Left lung (tissue), 10 donors: Measurements from ENCODE around the gene ARMC5. TPM values are rescaled to one million over a fixed set of nuclear protein-coding genes. Genes with fewer than 3 reads are reported as not detected.

ENCODE experiments used
- ATAC-seq: fragments of 200-7000 bp; cut with Tn5 transposase; one replicate; pipeline ENCODE4 v1.9.1; 2020; ENCODE audit warnings: moderate library complexity
- DNase-seq, 4 donors: peaks; one replicate each; pipeline ENCODE4 v3.0.0-alpha.2; 2013 to 2020
- H3K27ac ChIP-seq, 2 donors: fragments of 200-600 bp; sonication (generic) in 1 of 2; one replicate each; pipeline versions ENCODE4 v1.5.0 to v1.8.0; 2020 to 2021
- H3K27me3 ChIP-seq, 2 donors: fragments of 200-600 bp; sonication (generic) in 1 of 2; one replicate each; pipeline versions ENCODE4 v1.5.0 to v1.8.0; 2020 to 2021
- H3K36me3 ChIP-seq, 2 donors: fragments of 200-600 bp; sonication (generic) in 1 of 2; one replicate each; pipeline versions ENCODE4 v1.5.0 to v1.8.0; 2020 to 2021
- H3K4me1 ChIP-seq, 2 donors: fragments of 200-600 bp; one replicate each; pipeline ENCODE4 v1.8.0; 2021
- H3K4me3 ChIP-seq, 2 donors: fragments of 200-600 bp; sonication (generic) in 1 of 2; one replicate each; pipeline versions ENCODE4 v1.5.0 to v1.8.0; 2020 to 2021; ENCODE audit warnings: mild to moderate bottlenecking in 1 of 2
- H3K9me3 ChIP-seq, 2 donors: fragments of 200-600 bp; sonication (generic) in 1 of 2; one replicate each; pipeline versions ENCODE4 v1.5.0 to v1.8.0; 2020 to 2021
- CTCF ChIP-seq, 2 donors: fragments of 200-600 bp; sonication (generic) in 1 of 2; IDR thresholded peaks; one replicate each; pipeline versions ENCODE4 v1.5.0 to v1.8.0; 2021; ENCODE audit warnings: antibody characterized with exemption in 2 of 2
- intact Hi-C, 2 donors: fragments of 100-400 bp; cut with DNase I; formaldehyde crosslinking; loops; one replicate each; pipeline versions ENCODE4 v1.11.2 to v1.14.2; 2022
- polyA plus RNA-seq, 6 donors: library from polyadenylated mRNA; unstranded; fragments of 120-200 nt; gene quantifications; one replicate each; pipeline ENCODE4 v1.2.1, GENCODE V29; 2013; ENCODE audit not compliant: insufficient read length in 6 of 6
- total RNA-seq, 2 donors: library from RNA; stranded (reverse); fragmentation: NEBNext Ultra II Directional; extraction: Animal tissue kit (Norgen Biotek cat#: 25700); gene quantifications; one replicate each; pipeline ENCODE4 v1.2.1, GENCODE V29; 2021
- donor health status: DM: no; HTN: yes; CAD: no.
- donor health status: DM: no; HTN: no; CAD: no.

ARMC5 gene
- total and polyA plus RNA-seq, 8 donors = 8.5 to 14.8 (median 10.4) TPM

DNA sequence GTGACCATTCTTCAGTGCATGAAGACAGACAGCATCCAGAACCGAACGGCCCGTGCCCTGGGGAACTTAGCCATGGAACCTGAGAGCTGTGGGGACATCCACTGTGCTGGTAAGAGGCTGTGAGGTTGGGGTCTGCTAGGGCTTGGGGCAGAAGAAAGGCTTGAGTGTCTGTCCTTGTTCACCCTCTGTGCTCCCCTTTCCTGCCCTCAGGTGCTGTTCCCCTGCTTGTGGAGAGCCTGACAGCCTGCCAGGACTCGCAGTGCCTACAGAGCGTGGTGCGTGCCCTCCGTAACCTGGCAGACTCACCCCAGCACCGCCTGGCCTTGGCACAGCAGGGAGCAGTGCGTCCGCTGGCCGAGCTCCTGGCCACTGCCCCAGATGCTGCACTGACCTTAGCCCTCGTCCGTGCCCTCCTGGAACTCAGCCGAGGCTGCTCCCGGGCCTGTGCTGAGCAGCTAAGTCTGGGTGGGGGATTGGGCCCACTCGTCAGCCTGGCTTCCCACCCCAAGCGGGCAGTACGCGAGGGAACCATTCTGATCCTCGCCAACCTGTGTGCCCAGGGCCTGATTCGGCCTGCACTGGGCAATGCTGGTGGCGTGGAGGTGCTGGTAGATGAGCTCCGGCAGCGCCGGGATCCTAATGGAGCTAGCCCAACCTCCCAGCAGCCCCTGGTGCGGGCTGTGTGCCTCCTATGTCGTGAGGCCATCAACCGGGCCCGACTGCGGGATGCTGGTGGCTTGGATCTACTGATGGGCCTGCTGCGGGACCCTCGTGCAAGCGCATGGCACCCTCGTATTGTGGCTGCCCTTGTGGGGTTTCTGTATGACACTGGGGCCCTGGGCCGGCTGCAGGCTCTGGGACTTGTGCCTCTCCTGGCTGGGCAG is 2.9 kb downstream of the ARMC5 start:
- Histone ChIP-seq H3K4me1 (peaks cover 14 to 32% of the 10 kb centered on the region in 2 donors), H3K36me3 (peaks cover 0 to 55% of the 10 kb centered on the region in 2 donors), H3K4me3 (no peak overlapping the region), H3K27me3 (no peaks in the 10 kb centered on the region), H3K27ac (no peak overlapping the region), H3K9me3 (no peaks in the 10 kb centered on the region)
- no peak for TF ChIP-seq CTCF (IDR thresholded peaks at IDR 0.05)
- intact Hi-C loops = no loop called here
- no peak for DNase-seq
- ATAC-seq = no peak

- ATAC-seq = no peak
- no peak for TF ChIP-seq CTCF (IDR thresholded peaks at IDR 0.05)
- intact Hi-C loops = no loop called here
Measured at GRCh38 chr16:31464348-31464769, 5.1 kb downstream of the ARMC5 start.

DNA sequence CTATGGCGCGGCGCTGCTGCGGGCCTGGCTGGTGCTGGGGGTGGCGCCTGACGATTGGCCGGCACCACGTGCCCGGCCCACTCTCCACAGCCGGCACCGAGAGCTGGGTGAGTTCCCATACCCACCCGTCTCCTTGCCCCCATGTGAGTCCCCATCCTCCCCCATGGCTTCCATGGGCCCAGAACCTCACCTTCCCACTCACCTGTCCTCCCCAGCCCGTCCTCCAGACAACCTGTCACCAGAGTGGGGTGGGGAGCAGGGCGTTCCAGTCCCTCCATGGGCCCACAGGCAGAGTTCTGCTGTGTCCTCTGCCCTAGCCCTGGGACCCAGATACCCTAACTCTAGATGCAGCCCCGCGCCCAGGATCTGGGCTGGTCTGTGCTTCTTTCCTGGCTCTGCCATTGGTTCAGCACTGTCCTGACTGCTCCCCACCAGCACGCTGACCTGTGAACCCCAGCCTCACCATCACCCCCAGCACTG is 5.5 kb downstream of the ARMC5 start:
- H3K4me1 ChIP-seq = peaks cover 6 to 23% of the 10 kb centered on the region in 2 donors
- no peak for TF ChIP-seq CTCF (IDR thresholded peaks at IDR 0.05)
- H3K36me3 ChIP-seq = peaks cover 0 to 57% of the 10 kb centered on the region in 2 donors
- no peak for ATAC-seq
- DNase-seq = no peak
- no peaks in the 10 kb centered on the region for H3K27me3 ChIP-seq
- H3K4me3 ChIP-seq = no peak overlapping the region
- no peaks in the 10 kb centered on the region for H3K9me3 ChIP-seq
- intact Hi-C loops = no loop called here
- H3K27ac ChIP-seq = no peak overlapping the region

More at GRCh38 chr16:31464348-31464769, 5.1 kb downstream of the ARMC5 start:
- H3K27ac ChIP-seq = no peak overlapping the region
- no peak overlapping the region for H3K4me3 ChIP-seq
- H3K9me3 ChIP-seq = no peaks in the 10 kb centered on the region
- H3K27me3 ChIP-seq = no peaks in the 10 kb centered on the region
- DNase-seq = peak in 1 of 4 donors; percentile 81
- H3K4me1 ChIP-seq = peaks cover 6 to 23% of the 10 kb centered on the region in 2 donors
- peaks cover 0 to 57% of the 10 kb centered on the region in 2 donors for H3K36me3 ChIP-seq

DNA sequence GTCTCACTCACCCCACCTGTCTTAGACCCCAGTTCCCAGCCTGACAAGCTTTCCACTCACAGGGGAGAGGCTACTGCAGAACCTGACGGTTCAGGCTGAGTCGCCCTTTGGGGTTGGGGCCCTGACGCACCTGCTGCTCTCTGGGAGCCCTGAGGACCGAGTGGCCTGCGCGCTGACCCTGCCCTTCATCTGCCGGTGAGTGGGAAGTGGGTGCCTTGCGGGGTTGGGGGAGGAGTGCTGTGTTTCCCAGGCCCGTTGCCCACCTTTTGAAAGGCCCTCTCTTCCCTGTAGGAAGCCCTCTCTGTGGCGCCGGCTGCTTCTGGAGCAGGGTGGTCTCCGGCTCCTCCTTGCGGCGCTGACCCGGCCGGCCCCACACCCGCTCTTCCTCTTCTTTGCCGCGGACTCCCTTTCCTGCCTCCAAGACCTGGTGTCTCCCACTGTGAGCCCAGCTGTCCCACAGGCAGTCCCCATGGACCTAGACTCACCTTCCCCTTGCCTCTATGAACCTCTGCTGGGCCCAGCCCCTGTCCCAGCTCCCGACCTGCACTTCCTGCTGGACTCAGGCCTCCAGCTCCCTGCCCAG is 6.6 kb downstream of the ARMC5 start:
- no peak for TF ChIP-seq CTCF (IDR thresholded peaks at IDR 0.05)
- Histone ChIP-seq H3K27me3 (no peaks in the 10 kb centered on the region), H3K4me3 (no peak overlapping the region), H3K9me3 (no peaks in the 10 kb centered on the region), H3K36me3 (peaks cover 0 to 57% of the 10 kb centered on the region in 2 donors), H3K4me1 (peaks cover 0 to 13% of the 10 kb centered on the region in 2 donors), H3K27ac (no peak overlapping the region)
- ATAC-seq (no peak), DNase-seq (no peak)
- intact Hi-C loops = no loop called here

- H3K4me3 ChIP-seq = no peak overlapping the region
- H3K27ac ChIP-seq = no peak overlapping the region
- no peak for TF ChIP-seq CTCF (IDR thresholded peaks at IDR 0.05)
- H3K4me1 ChIP-seq = peaks cover 5 to 12% of the 10 kb centered on the region in 2 donors
- DNase-seq (no peak), ATAC-seq (no peak)
- H3K9me3 ChIP-seq = no peaks in the 10 kb centered on the region
- peaks cover 0 to 2% of the 10 kb centered on the region in 2 donors for H3K27me3 ChIP-seq
- peaks cover 0 to 57% of the 10 kb centered on the region in 2 donors for H3K36me3 ChIP-seq
- intact Hi-C loops = no loop called here
Measured at GRCh38 chr16:31466381-31466841, 7.1 kb downstream of the ARMC5 start.
